ENCODE data around the gene TTLL7. TPM values are rescaled to one million over a fixed set of nuclear protein-coding genes. Genes with fewer than 3 reads are reported as not detected.

The TTLL7 gene
- total RNA-seq, 4 donors from 2014 or later, result 3.0 to 15.1 (median 4.4) TPM

- intact Hi-C loops (cut with DNase I), result no loop called here
- H3K27ac ChIP-seq, result no peak overlapping the region
- no peak for TF ChIP-seq POLR2A (IDR thresholded peaks at IDR 0.05)
- TF ChIP-seq, protein P1, sequence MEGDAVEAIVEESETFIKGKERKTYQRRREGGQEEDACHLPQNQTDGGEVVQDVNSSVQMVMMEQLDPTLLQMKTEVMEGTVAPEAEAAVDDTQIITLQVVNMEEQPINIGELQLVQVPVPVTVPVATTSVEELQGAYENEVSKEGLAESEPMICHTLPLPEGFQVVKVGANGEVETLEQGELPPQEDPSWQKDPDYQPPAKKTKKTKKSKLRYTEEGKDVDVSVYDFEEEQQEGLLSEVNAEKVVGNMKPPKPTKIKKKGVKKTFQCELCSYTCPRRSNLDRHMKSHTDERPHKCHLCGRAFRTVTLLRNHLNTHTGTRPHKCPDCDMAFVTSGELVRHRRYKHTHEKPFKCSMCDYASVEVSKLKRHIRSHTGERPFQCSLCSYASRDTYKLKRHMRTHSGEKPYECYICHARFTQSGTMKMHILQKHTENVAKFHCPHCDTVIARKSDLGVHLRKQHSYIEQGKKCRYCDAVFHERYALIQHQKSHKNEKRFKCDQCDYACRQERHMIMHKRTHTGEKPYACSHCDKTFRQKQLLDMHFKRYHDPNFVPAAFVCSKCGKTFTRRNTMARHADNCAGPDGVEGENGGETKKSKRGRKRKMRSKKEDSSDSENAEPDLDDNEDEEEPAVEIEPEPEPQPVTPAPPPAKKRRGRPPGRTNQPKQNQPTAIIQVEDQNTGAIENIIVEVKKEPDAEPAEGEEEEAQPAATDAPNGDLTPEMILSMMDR (IDR thresholded peaks at IDR 0.05), result no peak
- no peak for DNase-seq
- H3K36me3 ChIP-seq, result no peaks in the 10 kb centered on the region
- H3K4me3 ChIP-seq, result no peak overlapping the region
- peaks cover 0 to 16% (median 0%) of the 10 kb centered on the region in 3 donors for H3K4me1 ChIP-seq
- 72 to 100% methylated on average over 3 of the region's 3 CpGs for WGBS, 2 donors
- no peaks in the 10 kb centered on the region for H3K27me3 ChIP-seq
- no peaks in the 10 kb centered on the region for H3K9me3 ChIP-seq
Measured at GRCh38 chr1:84013708-84014107, 14.8 kb upstream of the TTLL7 start.

DNA sequence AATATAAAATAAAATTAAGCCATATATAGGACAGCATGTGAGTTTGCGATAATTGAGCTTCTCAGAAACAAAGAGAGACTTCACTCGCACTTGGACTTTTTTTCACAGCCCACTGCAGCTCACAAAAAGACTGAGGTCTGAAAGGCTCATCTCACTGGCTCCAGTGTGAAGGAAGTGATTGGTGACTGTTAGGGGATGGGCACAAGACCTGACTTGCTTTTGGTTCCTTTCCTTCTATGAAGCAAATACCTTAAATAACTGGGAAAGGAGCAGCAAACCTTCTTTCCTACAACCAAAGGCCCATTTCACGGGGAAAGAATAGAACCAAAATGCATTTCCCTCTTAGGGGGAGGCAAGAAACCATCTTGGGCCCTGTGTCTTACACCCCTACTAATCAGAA is 13.1 kb upstream of the TTLL7 start:
- intact Hi-C loops (cut with DNase I), result no loop called here
- Histone ChIP-seq H3K27me3 (no peaks in the 10 kb centered on the region), H3K4me3 (no peak overlapping the region), H3K4me1 (peaks cover 0 to 26% (median 0%) of the 10 kb centered on the region in 3 donors), H3K36me3 (no peaks in the 10 kb centered on the region), H3K9me3 (no peaks in the 10 kb centered on the region), H3K27ac (no peak overlapping the region)
- 48 to 88% methylated on average over 2 to 3 of the region's 3 CpGs for WGBS, 2 donors
- TF ChIP-seq, protein P1 (IDR thresholded peaks at IDR 0.05), result no peak
- TF ChIP-seq POLR2A (IDR thresholded peaks at IDR 0.05), result no peak
- no peak for DNase-seq

DNA sequence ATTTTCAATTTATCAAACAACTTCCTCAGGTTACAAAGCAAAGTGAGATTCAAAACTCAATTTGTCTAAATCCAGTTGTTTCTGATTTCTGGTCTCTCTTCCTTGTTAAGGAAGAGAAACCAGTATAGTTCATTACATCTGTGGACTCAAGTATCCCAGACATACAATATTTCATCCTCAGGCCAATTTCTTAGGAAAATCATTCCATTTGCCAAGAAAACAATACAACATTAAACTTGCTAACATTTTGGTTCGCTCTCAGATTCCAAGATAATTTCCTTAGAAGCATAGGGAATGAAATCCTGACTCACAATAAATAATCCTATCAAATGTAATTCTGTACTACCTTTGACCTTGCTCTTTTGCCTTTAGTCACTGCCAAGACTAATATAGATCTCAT is 11.2 kb upstream of the TTLL7 start:
- DNase-seq, result no peak
- TF ChIP-seq POLR2A (IDR thresholded peaks at IDR 0.05), result no peak
- TF ChIP-seq, protein P1 (IDR thresholded peaks at IDR 0.05), result no peak
- WGBS, 2 donors, result 67 to 71% methylated on average over 1 of the region's 1 CpG

DNA sequence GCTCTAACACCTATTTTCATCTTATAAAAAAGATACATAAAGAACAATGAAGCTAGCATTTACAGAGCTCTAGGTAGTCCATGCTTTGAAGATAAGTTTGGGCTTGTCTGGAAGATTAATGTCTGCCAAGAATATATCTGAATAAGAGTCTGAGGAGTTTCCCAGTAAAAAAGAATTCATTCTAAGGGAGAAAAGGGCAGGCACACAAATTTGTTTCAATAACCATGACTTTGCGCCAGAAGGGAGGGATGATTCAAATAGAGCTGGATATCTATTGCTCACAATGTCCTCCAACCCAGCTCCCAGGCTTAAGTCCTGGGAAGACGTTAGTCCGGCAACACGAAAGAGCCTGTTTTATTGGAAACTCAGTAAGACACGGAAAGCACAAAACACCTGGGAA is 9.7 kb upstream of the TTLL7 start:
- TF ChIP-seq, protein P1 (IDR thresholded peaks at IDR 0.05), result no peak
- TF ChIP-seq POLR2A (IDR thresholded peaks at IDR 0.05), result no peak
- no peak overlapping the region for H3K27ac ChIP-seq
- H3K4me1 ChIP-seq, result peaks cover 0 to 26% (median 0%) of the 10 kb centered on the region in 3 donors
- no peaks in the 10 kb centered on the region for H3K27me3 ChIP-seq
- H3K4me3 ChIP-seq, result no peak overlapping the region
- H3K9me3 ChIP-seq, result no peaks in the 10 kb centered on the region
- DNase-seq, result no peak
- 44 to 66% methylated on average over 5 of the region's 5 CpGs for WGBS, 2 donors
- intact Hi-C loops (cut with DNase I), result no loop called here
- no peaks in the 10 kb centered on the region for H3K36me3 ChIP-seq

More for the DNA sequence above, 11.2 kb upstream of the TTLL7 start:
- intact Hi-C loops (cut with DNase I), result no loop called here
- H3K9me3 ChIP-seq, result no peaks in the 10 kb centered on the region
- no peak overlapping the region for H3K4me3 ChIP-seq
- no peak overlapping the region for H3K27ac ChIP-seq
- H3K27me3 ChIP-seq, result no peaks in the 10 kb centered on the region
- peaks cover 0 to 26% (median 0%) of the 10 kb centered on the region in 3 donors for H3K4me1 ChIP-seq
- no peaks in the 10 kb centered on the region for H3K36me3 ChIP-seq

DNA sequence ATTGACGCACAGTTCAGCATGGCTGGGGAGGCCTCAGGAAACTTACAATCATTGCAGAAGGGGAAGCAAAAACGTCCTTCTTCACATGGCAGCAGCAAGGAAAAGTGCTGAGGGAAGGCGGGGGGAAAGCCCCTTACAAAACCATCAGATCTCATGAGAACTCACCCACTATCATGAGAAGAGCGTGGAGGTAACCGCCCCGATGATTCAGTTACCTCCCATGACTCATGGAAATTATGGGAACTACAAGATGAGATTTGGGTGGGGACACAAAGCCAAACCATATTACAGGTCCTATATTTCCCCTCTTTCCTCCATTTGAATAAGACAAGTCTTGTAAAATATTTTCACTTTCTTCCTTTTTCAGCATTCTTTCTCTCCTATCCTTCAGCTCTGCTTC is 7.7 kb upstream of the TTLL7 start:
- peaks cover 0 to 15% (median 0%) of the 10 kb centered on the region in 3 donors for H3K4me1 ChIP-seq
- TF ChIP-seq, protein P1 (IDR thresholded peaks at IDR 0.05), result no peak
- TF ChIP-seq POLR2A (IDR thresholded peaks at IDR 0.05), result no peak
- intact Hi-C loops (cut with DNase I), result no loop called here
- H3K27me3 ChIP-seq, result no peaks in the 10 kb centered on the region
- H3K4me3 ChIP-seq, result no peak overlapping the region
- H3K9me3 ChIP-seq, result no peaks in the 10 kb centered on the region
- H3K27ac ChIP-seq, result no peak overlapping the region
- H3K36me3 ChIP-seq, result no peaks in the 10 kb centered on the region
- no peak for DNase-seq
- 73 to 74% methylated on average over 6 of the region's 6 CpGs for WGBS, 2 donors

Data from esophagus squamous epithelium (tissue), 5 donors.